ENCODE data around the gene LIMCH1. TPM values are rescaled to one million over a fixed set of nuclear protein-coding genes. Genes with fewer than 3 reads are reported as not detected.

The LIMCH1 gene
- total and polyA plus RNA-seq, 2 of the 8 experiments (the other 6 are each of a cell fraction or from before 2014, with no cell fraction given), result 2.7 to 3.0 TPM

GRCh38 chr4:41748571-41749475 lies 210.9 kb downstream of the LIMCH1 start, which contains the start of gene PHOX2B:
PHOX2B (minus strand) TSS chr4:41748725; CDS start chr4:41748610, 115 bp downstream.
- H2BK5ac ChIP-seq (ENCODE audit: low read depth, low read length), result no peak within 1 kb of the TSS
- H3K23ac ChIP-seq (ENCODE audit: insufficient read length), result no peak within 1 kb of the TSS
- H2BK20ac ChIP-seq (ENCODE audit: low read length), result no peak within 1 kb of the TSS
- H3K79me2 ChIP-seq (ENCODE audit: control insufficient read depth in 1 of 2, insufficient read depth in 2 of 2, low read length in 2 of 2), result no peaks in the 10 kb centered on the region
- H3K27ac ChIP-seq (ENCODE audit: low read depth, low read length), result no peak within 1 kb of the TSS
- H3K79me1 ChIP-seq (ENCODE audit: low read depth, low read length), result no peaks in the 10 kb centered on the region
- DNase-seq (ENCODE audit: low read depth in 1 of 2, low spot score in 2 of 2) (peak in 1 of 2 experiments; percentile 47), FAIRE-seq (no peak)
- H4K91ac ChIP-seq (replicated peaks; ENCODE audit: insufficient read length, low read length), result no peak within 1 kb of the TSS
- H4K20me1 ChIP-seq (replicated peaks in 1 of 2; ENCODE audit: control insufficient read depth in 1 of 2, insufficient read depth in 2 of 2, low read length in 2 of 2), result peaks cover 7 to 28% of the 10 kb centered on the region in 2 experiments
- 6% methylated on average over 14 of the region's 15 CpGs; no CpG with 5 or more reads in 1 of the 2 experiments for WGBS, 2 experiments (ENCODE audit: extremely low coverage in 1 of 2, insufficient coverage in 1 of 2, insufficient read length in 1 of 2, insufficient replicate concordance in 2 of 2, low coverage in 1 of 2, low lambda C conversion rate in 2 of 2, missing lambda C conversion rate in 1 of 2)
- no peak within 1 kb of the TSS for H4K5ac ChIP-seq (ENCODE audit: insufficient read length, low read depth, low read length)
- H3K36me3 ChIP-seq (ENCODE audit: control insufficient read depth in 2 of 4, insufficient read depth in 4 of 4, low read length in 3 of 4), result peaks cover 0 to 17% (median 0%) of the 10 kb centered on the region in 4 experiments; a peak in 1 of 8 replicates
- H3K4ac ChIP-seq (replicated peaks; ENCODE audit: insufficient read length, low read depth, low read length), result no peak within 1 kb of the TSS
- H3K4me1 ChIP-seq (replicated peaks in 1 of 4; ENCODE audit: control insufficient read depth in 3 of 4, insufficient read depth in 4 of 4, low read length in 3 of 4), result peaks cover 5 to 41% (median 24%) of the 10 kb centered on the region in 4 experiments
- H3K4me3 ChIP-seq (ENCODE audit: extremely low read depth in 1 of 4, insufficient read depth in 2 of 4, low read depth in 3 of 4, low read length in 4 of 4), result peak within 1 kb of the TSS in 1 of 4 experiments; percentile 49; a peak in 1 of 8 replicates
- peak within 1 kb of the TSS; percentile 55 to 59; a peak in 3 of 4 replicates for H3K4me2 ChIP-seq (ENCODE audit: insufficient read depth in 1 of 2, low read depth in 2 of 2, low read length in 2 of 2)
- no peak within 1 kb of the TSS for H3K14ac ChIP-seq (ENCODE audit: insufficient read length)
- peak within 1 kb of the TSS; percentile 68; the same call in 1 of the 2 replicates for H2BK12ac ChIP-seq (ENCODE audit: low read depth, low read length)
- H3K9ac ChIP-seq (replicated peaks in 1 of 4; ENCODE audit: extremely low read depth in 1 of 4, low read depth in 3 of 4, low read length in 3 of 4), result no peak within 1 kb of the TSS
- H2AK5ac ChIP-seq (ENCODE audit: low read depth, low read length), result 0 out of 2 replicates have a peak within 1 kb of the TSS, but pooled peaks have one; percentile 31
- H2BK15ac ChIP-seq (ENCODE audit: low read length), result 0 out of 2 replicates have a peak within 1 kb of the TSS, but pooled peaks have one; percentile 92
- H2AFZ ChIP-seq (ENCODE audit: low read length), result no peak within 1 kb of the TSS
- peaks cover 0 to 13% of the 10 kb centered on the region in 2 experiments; a peak in 2 of 4 replicates for H3K9me3 ChIP-seq (ENCODE audit: insufficient read depth in 2 of 2, low read depth in 1 of 2, low read length in 1 of 2)
- ChIA-PET POLR2A (ENCODE audit: partially characterized antibody) (interaction anchor here (1.2 kb wide), 1 partner anchor 118 kb away, joined by 3 read pairs; no protein-coding TSS in a partner anchor), CTCF (ENCODE audit: partially characterized antibody) (interaction anchor here (0.7 to 2.6 kb wide), 9 partner anchors 9 to 136 kb away, joined by 3 to 11 read pairs (median 3); no protein-coding TSS in a partner anchor)
- peak within 1 kb of the TSS; percentile 45; the same call in 1 of the 2 replicates for H4K8ac ChIP-seq (ENCODE audit: extremely low read depth, insufficient read depth, low read length)
- H3K27me3 ChIP-seq (replicated peaks in 1 of 4; ENCODE audit: control insufficient read depth in 3 of 4, extremely low read depth in 1 of 4, insufficient read depth in 3 of 4, low read length in 3 of 4), result peaks cover 94 to 100% (median 97%) of the 10 kb centered on the region in 4 experiments
- H3K23me2 ChIP-seq (ENCODE audit: low read depth, low read length), result peaks cover 11% of the 10 kb centered on the region
- no peak within 1 kb of the TSS for H3K56ac ChIP-seq (replicated peaks; ENCODE audit: insufficient read length, low read depth, low read length)
- no peak within 1 kb of the TSS for H3K18ac ChIP-seq (ENCODE audit: extremely low read depth, low read length)
- no peak within 1 kb of the TSS for H2BK120ac ChIP-seq (replicated peaks; ENCODE audit: low read depth, low read length)
- TF ChIP-seq KDM4A (IDR thresholded peaks at IDR 0.05; ENCODE audit: low read depth, low read length, severe bottlenecking) (no peak), USF2 (IDR thresholded peaks at IDR 0.05; ENCODE audit: low read length) (no peak), RFX5 (IDR thresholded peaks at IDR 0.05; ENCODE audit: borderline replicate concordance, low read depth, low read length) (no peak), SRF (IDR thresholded peaks at IDR 0.05; ENCODE audit: low read depth, low read length) (no peak), EZH2 (IDR thresholded peaks at IDR 0.05; ENCODE audit: low read depth, low read length, severe bottlenecking) (no peak), KDM5A (IDR thresholded peaks at IDR 0.05; ENCODE audit: low read length) (no peak), POLR2A (IDR thresholded peaks at IDR 0.05; ENCODE audit: control extremely low read depth in 1 of 2, low read depth in 2 of 2, low read length in 2 of 2) (no peak), CEBPB (IDR thresholded peaks at IDR 0.05; ENCODE audit: low read depth, low read length) (no peak), POLR2AphosphoS5 (IDR thresholded peaks at IDR 0.05; ENCODE audit: low read depth, low read length) (no peak), SIX5 (IDR thresholded peaks at IDR 0.05; ENCODE audit: low read depth, low read length) (no peak)
